HG03025 (cell line): ENCODE results near the gene DOCK9.
"Not testable (repeated sequence)": the region's sequence is repeated elsewhere in the genome, so short reads cannot be mapped to it uniquely, and the experiment has no call there.

Experiments
- ATAC-seq: cut with Tn5 transposase; IDR thresholded peaks from one replicate; pipeline ENCODE4 v1.9.1; 2021; ENCODE audit warnings: mild to moderate bottlenecking, moderate library complexity; ENCODE audit not compliant: unreplicated experiment, low FRiP score

DOCK9 gene

DNA sequence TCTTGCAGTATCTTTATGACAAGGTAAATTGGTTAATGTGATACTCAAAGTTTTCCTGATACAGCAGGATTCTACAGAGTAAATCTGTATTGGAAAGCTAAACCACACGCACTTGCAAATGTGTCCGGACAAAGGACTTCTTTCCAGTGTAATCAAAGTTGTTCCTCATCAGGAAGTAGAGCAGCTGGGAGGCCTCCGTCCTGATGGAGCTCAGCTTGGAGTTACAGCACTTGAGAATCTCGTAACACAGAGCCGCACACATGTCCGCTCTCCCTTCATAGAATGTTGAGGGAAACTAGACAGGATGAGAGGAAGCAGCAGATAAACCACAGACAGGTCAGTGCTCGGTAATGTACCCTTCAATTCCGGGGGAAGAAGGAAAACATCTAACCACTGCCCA, 146.6 kb downstream of the DOCK9 start:
- no peak for ATAC-seq

DNA sequence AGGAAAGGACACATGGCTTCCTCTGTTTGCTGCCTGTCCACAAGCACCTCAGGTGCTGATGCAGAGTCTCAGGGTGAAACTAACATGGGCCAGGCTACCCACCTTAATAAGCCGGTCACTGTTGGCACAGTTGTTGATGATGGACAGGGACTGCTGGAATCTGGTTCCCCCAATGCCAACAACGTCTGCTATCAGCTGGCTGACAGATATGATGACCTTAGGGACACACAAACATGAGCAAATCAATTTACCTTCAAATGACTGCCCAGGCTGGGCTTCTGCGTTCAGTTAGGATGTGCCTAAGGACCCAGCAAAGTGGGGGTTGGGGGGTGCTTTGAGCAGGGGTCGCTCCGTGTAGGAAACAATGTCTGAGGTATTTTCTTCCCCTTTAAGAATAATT, 148.3 kb downstream of the DOCK9 start:
- no peak for ATAC-seq

DNA sequence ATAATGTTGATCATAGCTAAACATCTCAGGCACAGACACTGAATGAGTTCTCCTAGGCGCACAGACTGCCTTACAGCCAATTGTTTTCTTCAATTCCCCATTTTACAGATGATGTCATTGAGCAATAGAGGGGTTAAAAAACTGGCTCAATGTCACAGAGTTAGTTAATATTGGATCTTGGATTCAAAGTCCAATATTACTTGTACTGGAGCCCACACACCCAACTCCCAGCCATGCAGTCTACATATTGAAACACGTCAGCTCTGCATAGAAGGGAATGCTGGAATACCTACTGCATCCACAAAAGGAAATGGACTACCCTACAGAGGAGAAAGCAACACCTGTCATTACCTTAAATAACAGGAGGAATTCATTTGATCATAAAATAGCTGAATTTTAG, 149.2 kb downstream of the DOCK9 start:
- no peak for ATAC-seq

DNA sequence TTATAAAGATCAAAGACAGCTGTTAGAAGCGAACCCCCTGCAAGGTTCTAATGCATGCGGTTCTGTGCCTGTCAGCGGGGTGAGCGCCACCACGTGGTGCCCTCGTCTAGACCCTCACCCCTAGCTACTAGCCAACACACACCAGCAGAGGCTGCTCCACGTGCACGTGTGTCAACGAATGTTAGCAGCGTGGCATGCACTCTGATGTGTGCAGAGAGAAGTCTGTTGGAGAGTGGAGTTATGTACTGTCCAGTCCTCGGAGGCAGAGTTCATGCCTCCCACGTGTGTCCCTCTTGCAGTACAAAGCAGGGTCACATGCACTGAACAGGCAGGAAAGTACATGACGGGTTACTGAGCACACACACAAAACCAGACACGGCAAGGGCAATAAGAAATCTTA, 150.4 kb downstream of the DOCK9 start:
- ATAC-seq, result no peak

DNA sequence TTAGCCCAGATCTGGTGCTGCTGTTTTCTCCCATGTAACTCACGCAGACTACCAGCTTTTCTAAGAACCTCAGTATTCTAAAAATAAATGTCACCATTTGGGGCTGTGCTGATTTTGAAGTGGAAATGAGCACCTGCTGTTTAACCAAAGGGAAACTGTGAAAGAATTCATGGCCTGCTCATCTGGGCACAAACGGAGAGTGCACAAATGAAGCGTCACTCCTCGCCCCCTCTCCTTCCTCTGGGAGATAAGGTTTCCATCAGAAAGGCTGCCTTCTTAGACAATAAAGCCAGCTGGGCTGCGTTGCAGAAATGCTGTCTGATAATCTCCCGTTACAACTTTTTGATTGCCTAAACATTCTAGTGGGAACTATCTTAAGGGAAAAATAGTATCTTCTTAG, 151.7 kb downstream of the DOCK9 start:
- ATAC-seq, result no peak

DNA sequence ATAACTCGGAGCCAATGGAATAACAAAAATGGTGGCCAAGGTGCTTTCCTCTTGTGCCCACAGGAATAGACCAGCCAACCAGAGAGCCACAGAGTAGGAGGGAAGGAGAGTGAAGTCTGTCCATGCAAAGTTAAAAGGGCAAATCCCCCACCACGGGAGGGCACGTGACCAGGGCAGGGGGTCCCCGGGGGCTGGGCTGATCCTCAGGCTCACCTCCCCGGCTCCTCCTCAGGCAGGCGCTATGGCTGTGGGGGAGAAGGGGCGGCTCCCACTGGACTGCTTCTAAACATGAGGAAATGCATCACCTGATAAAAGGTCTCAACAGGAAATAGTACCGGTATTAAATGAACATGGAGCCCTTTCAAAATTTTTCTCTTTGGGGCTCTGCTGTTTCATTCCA, 152.2 kb downstream of the DOCK9 start:
- ATAC-seq, result no peak

DNA sequence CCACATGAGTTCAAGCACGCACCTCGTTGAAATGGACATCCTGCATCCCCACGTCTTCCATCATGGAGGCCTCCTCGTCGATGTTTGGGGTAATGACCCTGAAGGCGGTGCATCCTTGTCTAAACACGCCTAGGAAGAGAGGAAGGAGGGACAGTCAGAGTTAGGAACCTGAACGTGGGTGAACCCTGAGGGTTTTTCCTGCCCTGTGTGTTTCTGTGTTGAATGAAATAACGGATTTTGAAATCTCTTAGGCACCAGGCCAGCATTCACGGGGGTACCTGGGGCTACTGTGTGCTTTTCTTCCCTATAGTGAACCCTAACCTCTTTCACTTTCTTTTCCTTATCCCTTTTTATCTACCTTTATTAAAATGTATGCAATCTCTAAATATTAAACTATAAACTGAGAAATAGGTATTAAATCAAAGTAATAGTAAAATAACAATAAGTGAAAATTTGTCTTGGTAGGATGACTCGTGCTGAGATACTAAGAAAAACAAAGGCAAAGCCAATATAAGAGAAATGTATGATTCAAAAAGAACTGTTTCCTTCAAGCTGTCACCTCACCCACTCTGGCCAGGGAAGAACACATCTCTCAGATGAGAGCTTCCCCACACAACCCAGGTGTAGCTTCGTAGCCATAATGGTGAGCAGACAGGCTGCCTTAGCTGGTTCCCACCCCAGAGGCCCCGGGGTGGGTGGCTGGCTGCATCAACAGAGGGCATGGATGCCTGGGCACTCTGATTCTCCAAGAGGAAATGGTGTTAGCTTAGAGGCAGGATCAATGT, 153.3 kb downstream of the DOCK9 start:
- no peak for ATAC-seq

DNA sequence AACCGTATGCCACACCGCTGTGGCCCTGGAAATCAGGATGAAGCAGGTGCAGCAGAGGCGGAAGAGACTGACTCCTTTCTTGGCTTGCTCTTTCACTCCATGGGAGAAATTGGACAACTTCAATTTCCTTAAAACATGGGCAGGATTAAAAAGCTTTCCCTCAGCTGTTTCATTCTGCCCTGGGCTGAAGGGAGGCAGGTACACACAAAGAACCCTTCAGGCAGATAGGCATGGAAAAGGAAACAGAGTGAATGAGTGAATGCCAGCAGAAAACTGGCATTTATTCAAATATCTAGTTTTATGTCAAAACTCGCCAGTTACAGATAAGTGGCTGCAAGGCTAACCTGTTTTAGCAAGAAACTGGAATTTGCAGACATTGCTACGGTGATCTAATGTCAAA, 154.4 kb downstream of the DOCK9 start:
- ATAC-seq, result no peak

DNA sequence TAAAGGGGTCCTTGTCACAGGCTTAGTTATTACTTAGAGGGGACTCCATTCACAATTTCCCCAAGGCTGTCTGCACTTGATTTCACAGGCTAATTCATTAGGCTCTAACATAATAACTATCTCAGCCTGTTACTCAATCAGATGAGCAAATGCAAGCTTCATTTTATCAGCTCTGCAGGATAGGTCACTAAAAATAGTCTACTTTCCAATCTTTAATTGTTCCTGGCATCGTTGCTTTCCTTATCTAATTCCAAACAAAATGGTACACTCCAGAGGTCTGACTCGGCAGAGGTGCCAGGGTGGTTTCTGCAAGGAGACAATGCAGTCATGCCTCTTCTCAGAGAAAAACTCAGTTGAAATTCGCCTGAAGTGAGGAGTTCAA, 155.6 kb downstream of the DOCK9 start:
- ATAC-seq, result no peak

DNA sequence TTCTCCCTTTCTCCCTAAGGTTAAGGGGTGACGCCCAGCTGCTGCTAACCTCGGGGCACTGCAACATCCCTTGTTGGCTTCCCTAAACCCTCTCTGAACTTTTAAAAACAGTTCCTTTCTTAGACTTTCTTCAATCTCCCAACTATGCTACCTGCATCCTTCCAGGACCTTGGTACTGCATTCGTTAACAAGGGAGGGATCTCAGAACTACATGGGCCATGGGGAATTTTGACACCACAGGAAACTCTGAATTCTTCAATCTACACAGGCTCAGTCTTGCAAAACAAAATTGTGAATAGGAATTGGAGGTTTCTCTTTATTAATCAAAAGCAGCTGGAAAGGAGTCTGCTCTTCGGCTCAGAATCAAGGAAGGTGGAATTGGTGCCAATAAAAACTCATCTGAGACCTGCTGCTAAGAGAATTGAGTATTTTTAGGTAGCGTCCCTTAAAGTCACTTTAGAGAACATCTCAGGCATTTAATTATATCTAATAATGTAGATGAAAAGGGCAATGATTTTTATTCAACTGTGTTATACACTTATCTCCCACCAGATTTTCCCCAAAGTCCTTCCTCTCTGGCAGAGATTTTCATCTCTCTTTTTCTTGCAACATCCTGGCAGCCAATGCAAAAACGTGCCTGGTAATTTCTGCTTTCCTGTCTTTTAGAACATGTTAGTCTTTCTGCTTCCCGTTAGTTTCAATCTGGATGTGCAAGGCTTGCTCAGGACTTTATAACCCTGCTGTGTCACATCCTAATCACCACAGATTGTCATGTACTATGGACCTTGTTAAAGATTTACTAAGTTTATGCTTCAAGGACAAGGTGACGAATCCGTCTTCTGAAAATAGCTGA, 156.3 kb downstream of the DOCK9 start:
- ATAC-seq, result no peak

DNA sequence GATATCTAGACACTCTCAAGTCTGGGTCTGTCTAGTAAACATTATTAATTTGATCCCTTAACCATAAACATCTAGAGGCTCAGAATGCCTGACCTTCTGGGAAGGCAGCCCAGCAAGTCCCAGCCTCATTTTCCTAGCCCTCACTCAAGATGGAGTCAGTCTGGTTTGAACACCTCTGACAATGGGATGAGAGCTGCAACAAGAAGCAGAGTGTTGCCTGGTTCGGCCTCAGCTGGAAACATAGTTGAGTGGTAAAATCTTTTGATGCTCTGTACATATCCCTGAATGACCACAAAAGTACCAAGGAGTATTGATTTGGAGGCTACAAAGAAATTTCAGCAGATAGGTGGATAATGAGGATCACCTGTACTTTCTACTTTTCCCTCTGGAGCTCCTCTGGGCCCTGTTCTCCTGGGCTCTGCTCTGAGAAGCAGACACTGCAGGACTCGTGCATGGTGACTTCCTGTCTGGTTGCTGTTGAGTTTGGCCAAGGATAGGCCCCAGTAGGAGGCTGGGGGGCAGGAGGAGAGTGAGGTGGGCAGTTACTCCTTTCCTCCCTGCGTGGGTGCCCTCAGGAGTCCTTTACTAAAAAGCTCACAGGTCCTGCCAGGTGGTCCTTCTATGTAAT, 157.0 kb downstream of the DOCK9 start:
- no peak for ATAC-seq

DNA sequence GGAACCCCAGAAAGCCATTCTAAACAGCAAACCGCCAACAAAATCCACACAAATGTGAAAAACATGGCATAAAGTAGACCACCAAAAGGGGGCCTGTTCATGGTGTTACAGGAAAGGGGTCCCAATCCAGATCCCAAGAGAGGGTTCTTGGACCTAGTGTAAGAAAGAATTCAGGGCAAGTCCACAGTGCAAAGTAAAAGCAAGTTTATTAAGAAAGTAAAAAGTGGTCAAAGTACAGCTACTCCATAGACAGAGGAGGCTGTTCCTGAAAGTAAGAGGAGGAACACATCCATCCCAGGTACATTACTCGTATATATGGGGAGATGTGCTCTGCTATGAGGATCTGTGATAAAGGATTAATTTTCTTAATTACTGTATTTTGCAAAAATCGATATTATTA, 157.6 kb downstream of the DOCK9 start:
- ATAC-seq, result no peak

DNA sequence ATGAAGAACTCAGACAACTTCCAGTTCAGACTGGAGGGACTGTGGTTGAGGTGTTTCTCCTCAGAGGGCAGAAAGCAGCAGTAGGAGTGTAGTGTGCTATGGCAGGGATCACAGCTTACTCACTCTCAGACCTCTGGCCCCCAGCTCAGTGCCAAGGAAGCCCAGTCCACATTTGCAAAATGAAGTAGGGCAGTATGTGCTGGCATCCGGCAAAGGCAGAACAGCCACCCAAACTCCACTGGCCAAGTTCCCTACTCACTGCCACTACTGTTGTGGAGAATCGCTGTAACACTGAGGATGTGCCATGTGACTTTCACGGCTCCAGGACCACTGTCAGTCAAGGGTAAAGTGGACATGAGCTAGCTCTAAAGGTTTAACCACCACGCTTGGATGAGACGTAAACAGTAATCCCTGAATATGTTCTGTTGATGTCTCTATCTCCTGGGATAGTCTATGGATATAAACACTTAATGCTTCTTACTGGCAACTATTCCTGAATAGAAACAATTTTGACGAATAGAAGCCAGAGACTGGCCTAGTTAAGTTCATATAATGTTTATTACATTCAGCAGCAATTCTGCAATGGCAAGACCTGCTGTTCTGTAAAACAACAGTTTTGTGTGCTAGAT, 158.4 kb downstream of the DOCK9 start:
- ATAC-seq, result no peak

DNA sequence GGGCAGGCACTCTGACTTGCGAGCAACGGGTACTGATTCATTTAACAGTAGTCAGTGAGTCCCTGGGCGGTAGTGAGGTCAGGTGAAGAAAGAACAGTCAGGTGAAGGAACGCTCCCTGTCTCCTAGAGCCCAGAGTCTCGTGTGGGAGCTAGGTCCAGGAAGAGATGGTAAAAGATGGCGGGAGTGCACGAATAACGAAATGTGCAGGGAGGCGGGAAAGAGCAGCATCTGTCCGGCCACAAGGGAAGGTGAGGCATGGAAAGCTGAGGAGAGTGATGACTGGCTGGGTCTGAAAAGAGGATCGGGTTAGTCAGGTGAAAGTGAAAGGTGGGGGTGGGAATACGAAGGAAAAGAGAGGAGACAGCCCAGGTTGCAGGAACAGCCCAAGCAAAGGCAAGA, 161.5 kb downstream of the DOCK9 start:
- ATAC-seq, result no peak

DNA sequence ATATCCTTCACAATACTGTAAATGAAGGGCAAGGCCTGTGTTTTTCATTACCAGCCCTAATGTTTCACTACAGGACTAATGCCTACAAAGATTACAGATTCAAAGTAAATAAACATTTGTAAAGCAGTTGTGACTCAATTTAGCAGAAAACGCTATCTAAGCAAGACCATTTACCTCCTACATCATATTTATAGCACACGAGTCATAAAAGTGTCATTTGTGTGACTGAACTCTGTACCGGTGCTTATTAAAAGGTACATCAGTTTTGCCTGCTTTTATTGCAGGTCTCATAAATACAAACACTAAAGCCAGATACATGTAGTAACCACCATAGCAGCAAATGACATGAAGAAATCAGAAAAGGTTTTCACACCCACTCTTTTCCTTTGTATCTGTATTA, 163.9 kb downstream of the DOCK9 start:
- ATAC-seq, result no peak

DNA sequence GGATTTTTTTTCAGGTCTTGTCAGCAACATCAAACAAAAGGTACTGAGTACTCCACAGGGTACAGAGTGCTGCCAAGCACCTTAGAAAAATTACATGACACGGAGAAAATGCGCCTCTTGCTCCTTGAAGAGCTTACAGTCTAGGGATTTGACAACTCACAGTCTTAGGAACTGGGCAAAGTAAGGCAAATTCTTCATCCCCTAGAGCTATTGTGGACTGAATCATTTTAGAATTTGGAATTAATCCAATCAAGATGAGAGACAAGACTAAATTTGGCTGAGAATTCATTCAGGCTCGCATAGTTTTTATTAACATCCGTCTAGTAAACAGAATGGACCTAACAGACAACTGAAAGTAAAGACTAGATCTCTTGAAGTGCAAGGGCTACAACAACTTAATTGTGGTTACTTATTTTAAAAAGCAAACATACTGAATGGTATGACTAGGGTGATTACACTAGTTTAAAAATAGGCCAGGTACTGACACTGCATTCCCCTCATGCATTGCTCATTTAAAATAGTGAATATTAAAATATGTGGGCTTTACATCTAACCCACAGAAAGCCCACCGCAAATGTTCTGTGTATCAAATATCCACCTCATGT, 165.6 kb downstream of the DOCK9 start:
- ATAC-seq, result not testable (repeated sequence)

DNA sequence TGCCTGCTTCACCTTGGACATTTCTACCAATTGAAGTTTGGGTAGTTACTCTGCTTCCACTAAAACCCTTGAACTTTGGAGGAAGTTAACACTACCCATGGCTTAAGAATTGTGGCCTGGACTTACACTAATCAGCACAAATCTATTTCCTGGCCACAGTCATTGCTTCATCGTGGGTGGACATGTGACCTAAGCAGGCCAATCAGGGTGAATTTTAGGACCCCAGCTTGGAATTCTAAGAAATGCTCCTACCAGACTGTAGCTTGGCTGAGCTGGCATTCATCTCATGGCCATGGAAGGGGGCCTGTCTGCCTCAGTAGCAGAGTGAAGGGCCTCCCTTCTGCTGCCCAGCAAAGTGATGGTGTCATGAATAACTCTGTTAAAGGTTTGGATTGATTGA, 167.1 kb downstream of the DOCK9 start:
- ATAC-seq, result no peak

DNA sequence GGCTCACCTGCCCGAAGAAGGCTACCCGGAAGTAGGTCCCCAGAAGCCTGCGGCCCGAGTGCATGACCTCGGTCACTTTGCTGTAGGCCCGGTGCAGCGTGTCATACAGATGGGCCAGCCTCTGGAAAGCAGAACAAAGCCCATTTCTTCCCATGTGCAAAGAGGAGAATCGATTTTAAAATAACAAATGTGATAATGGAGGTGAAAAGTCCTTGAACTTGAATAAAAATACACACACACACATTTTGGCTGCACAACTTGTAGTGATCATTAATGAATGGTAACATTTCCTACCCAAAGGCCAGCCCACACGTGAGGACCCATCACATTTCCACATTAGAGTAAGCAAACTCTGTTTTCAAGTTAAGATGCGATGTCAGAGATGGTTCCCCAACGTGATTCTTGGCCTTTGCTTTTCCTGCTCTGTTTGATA, 168.5 kb downstream of the DOCK9 start:
- ATAC-seq, result no peak

DNA sequence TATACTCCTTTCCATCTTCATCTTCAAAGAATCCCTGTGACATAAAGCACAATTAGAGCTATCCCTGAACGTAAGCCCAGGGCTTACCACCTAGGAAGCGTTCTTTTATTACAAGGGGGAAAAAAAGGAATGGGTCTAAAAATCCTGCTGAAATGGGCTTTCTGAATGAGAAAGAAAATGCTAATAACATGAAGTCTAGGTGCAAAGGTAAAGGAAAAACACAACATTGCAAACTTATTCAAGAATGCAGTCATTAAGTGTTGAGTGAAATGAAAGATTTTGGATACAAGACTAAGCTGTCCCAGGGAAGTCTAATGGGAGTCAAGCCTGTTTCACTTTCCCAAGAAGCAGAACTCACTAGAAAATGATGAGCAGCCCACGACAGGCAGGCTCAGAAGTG, 170.1 kb downstream of the DOCK9 start:
- ATAC-seq, result no peak

DNA sequence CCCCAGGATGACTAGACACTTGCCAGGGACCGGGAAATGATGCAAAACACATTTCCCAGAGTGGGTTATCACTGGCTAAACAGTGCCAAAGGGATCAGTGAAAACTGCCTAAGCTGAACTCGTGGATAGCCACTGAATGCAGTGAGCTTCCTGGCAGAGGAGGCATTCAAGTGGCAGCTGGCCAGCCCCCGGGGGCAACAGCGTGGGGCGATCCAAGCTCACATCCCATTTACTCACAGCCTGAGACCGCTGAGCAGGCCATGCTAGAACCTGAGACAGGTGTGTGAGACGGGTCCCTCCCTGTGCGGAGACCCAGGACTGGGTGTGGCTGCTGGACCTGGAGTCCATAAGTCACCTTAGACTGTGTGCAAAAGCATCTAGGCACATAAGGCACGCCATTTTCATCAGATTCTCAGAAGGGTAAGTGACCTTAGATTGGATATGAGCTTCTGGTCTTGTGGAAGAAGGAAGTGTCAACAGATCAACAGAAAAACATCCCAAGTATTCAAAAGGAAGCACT, 173.5 kb downstream of the DOCK9 start:
- no peak for ATAC-seq
